Immature natural killer cell (primary cell): ENCODE data around the gene USP48. TPM values are rescaled to one million over a fixed set of nuclear protein-coding genes. Genes with fewer than 3 reads are reported as not detected.
"Not testable (repeated sequence)": the region's sequence is repeated elsewhere in the genome, so short reads cannot be mapped to it uniquely, and the experiment has no call there.

ENCODE experiments used
- DNase-seq, 3 donors: peaks; one replicate each; pipeline ENCODE4 v3.0.0; 2022; ENCODE audit warnings: mixed read lengths in 1 of 3
- H3K27ac Mint-ChIP-seq, 6 donors: one replicate each; pipeline ENCODE4 v1.8.0; 2020; ENCODE audit warnings: mixed read lengths in 6 of 6, mild to moderate bottlenecking in 5 of 6, inconsistent platforms in 4 of 6, moderate library complexity in 3 of 6
- H3K27me3 Mint-ChIP-seq, 3 donors: one replicate each; pipeline ENCODE4 v1.8.0; 2020 to 2021; ENCODE audit warnings: low read depth in 3 of 3, mild to moderate bottlenecking in 3 of 3, mixed read lengths in 3 of 3, moderate library complexity in 3 of 3, inconsistent platforms in 1 of 3
- H3K36me3 Mint-ChIP-seq, 3 donors: one replicate each; pipeline ENCODE4 v1.8.0; 2020; ENCODE audit warnings: mixed read lengths in 3 of 3, inconsistent platforms in 2 of 3, mild to moderate bottlenecking in 2 of 3
- H3K4me1 Mint-ChIP-seq, 2 donors: one replicate each; pipeline ENCODE4 v1.8.0; 2020; ENCODE audit warnings: inconsistent platforms in 2 of 2, mild to moderate bottlenecking in 2 of 2, mixed read lengths in 2 of 2, moderate library complexity in 1 of 2
- H3K4me3 Mint-ChIP-seq, 5 donors: one replicate each; pipeline ENCODE4 v1.8.0; 2020; ENCODE audit warnings: mild to moderate bottlenecking in 5 of 5, mixed read lengths in 5 of 5, inconsistent platforms in 3 of 5, moderate library complexity in 3 of 5
- H3K9me3 Mint-ChIP-seq, 6 donors: one replicate each; pipeline ENCODE4 v1.8.0; 2020; ENCODE audit warnings: mild to moderate bottlenecking in 6 of 6, mixed read lengths in 6 of 6, inconsistent platforms in 4 of 6, moderate library complexity in 3 of 6
- polyA plus RNA-seq, 3 donors: library from polyadenylated mRNA; unstranded; fragments of 300-500 nt; fragmentation: Illumina TruSeq; gene quantifications; one replicate each; pipeline ENCODE4 v1.2.3, GENCODE V29; 2021

Gene USP48
- polyA plus RNA-seq, result 10 to 100 TPM; 24.9 to 31.8 (median 26.3) TPM

- Mint-ChIP-seq H3K27me3 (peaks cover 11 to 20% (median 16%) of the 10 kb centered on the region in 3 donors), H3K36me3 (no peaks in the 10 kb centered on the region), H3K4me1 (peaks cover 32 to 39% of the 10 kb centered on the region in 2 donors), H3K9me3 (no peaks in the 10 kb centered on the region), H3K27ac (peak within 1 kb of the TSS; percentile 100), H3K4me3 (peak within 1 kb of the TSS; percentile 94 to 99 (median 99))
- DNase-seq, result peak; percentile 97 to 98 (median 98)
These were observed at the start of gene USP48 for GRCh38 chr1:21782868-21783678. Gene USP48, minus strand, starts transcription at chr1:21783149. Its CDS starts 192 bp downstream, at chr1:21782957.

- Mint-ChIP-seq H3K27ac (no peak overlapping the region), H3K36me3 (peaks cover 0 to 5% (median 4%) of the 10 kb centered on the region in 3 donors), H3K27me3 (peaks cover 0 to 1% (median 0%) of the 10 kb centered on the region in 3 donors), H3K4me1 (no peaks in the 10 kb centered on the region), H3K4me3 (no peak overlapping the region), H3K9me3 (peaks cover 0 to 11% (median 0%) of the 10 kb centered on the region in 6 donors)
- no peak for DNase-seq
These were observed 48.6 kb upstream of the USP48 start for GRCh38 chr1:21831454-21831970.

- DNase-seq, result no peak
- Mint-ChIP-seq H3K4me1 (no peaks in the 10 kb centered on the region), H3K36me3 (peaks cover 0 to 5% (median 4%) of the 10 kb centered on the region in 3 donors), H3K9me3 (peaks cover 0 to 11% (median 0%) of the 10 kb centered on the region in 6 donors), H3K4me3 (no peak overlapping the region), H3K27ac (no peak overlapping the region), H3K27me3 (peaks cover 0 to 2% (median 1%) of the 10 kb centered on the region in 3 donors)
These were observed 48.0 kb upstream of the USP48 start for GRCh38 chr1:21830792-21831453.

- H3K27ac Mint-ChIP-seq, result no peak overlapping the region
- peaks cover 0 to 3% (median 1%) of the 10 kb centered on the region in 3 donors for H3K27me3 Mint-ChIP-seq
- H3K4me3 Mint-ChIP-seq, result no peak overlapping the region
- H3K36me3 Mint-ChIP-seq, result no peaks in the 10 kb centered on the region
- peaks cover 0 to 6% (median 0%) of the 10 kb centered on the region in 6 donors for H3K9me3 Mint-ChIP-seq
- no peaks in the 10 kb centered on the region for H3K4me1 Mint-ChIP-seq
- DNase-seq, result no peak
These were observed 46.3 kb upstream of the USP48 start for GRCh38 chr1:21829294-21829693.

DNA sequence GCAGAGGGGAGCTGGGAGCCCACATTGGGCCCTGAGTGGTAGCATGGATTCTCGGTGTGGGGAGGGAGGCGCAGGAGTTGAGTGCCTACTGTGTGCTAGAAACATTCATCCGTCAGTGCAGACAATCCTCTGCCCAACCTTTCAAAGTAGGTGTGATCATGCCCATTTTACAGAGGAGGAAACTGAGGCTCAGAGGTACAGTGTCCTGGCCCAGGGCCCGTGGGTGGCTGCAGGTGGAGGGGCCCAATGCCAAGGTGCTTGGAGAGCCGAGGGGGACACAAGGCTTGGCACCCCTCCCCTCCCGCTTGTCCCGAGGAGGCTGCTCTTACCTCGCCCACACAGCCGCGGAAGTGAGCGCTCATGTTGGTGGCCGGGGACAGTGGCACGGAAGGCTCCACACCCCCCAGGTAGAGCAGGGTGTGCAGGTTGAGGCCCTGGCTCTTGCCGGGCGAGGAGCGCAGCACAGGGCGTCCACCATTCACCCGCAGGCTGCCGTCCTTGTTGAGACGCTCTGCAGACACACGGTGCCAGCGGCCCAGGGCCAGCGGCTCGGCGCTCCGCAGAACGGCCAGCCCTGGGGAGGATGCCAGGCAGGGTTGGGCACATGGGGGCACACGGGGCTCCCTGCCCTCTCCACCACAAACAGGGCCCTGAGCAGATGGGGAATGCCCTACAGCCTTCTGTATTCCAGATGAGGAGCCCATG, 45.7 kb upstream of the USP48 start:
- H3K4me3 Mint-ChIP-seq, result no peak overlapping the region
- DNase-seq, result no peak
- no peak overlapping the region for H3K27ac Mint-ChIP-seq
- peaks cover 0 to 5% (median 1%) of the 10 kb centered on the region in 3 donors for H3K27me3 Mint-ChIP-seq
- peaks cover 0 to 2% (median 0%) of the 10 kb centered on the region in 6 donors for H3K9me3 Mint-ChIP-seq
- no peaks in the 10 kb centered on the region for H3K36me3 Mint-ChIP-seq
- no peaks in the 10 kb centered on the region for H3K4me1 Mint-ChIP-seq

GRCh38 chr1:21828075-21828474, 45.1 kb upstream of the USP48 start:
- H3K27me3 Mint-ChIP-seq, result peaks cover 0 to 6% (median 1%) of the 10 kb centered on the region in 3 donors
- peaks cover 0 to 2% (median 0%) of the 10 kb centered on the region in 6 donors for H3K9me3 Mint-ChIP-seq
- DNase-seq, result no peak
- H3K4me3 Mint-ChIP-seq, result no peak overlapping the region
- H3K27ac Mint-ChIP-seq, result no peak overlapping the region
- no peaks in the 10 kb centered on the region for H3K36me3 Mint-ChIP-seq
- H3K4me1 Mint-ChIP-seq, result no peaks in the 10 kb centered on the region

DNA sequence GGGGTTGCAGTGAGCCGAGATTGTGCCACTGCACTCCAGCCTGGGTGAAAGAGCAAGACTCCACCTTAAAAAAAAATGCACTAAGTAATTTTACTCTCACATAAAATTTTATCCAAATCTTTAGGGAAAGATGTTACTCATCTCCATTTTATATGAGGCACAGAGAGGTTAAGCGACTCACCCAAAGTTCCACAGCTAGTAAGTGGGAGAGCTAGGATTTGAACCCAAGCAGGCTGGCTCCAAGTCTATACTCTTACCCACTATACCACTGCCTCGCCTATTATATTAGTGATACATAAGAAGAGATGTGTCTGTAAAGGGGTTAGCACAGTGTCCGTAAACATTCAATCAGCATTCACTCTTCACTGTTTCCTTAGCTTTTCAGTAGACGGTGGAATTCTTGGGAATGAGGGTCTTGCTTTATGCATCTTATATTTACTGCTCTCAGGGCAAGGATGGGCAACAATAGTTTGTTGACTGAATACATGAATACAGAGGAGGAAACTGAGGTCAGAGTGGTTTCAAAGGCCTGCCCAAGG, 44.3 kb upstream of the USP48 start:
- Mint-ChIP-seq H3K27me3 (peaks cover 0 to 6% (median 1%) of the 10 kb centered on the region in 3 donors), H3K9me3 (no peaks in the 10 kb centered on the region), H3K4me1 (no peaks in the 10 kb centered on the region), H3K4me3 (no peak overlapping the region), H3K27ac (no peak overlapping the region), H3K36me3 (no peaks in the 10 kb centered on the region)
- DNase-seq, result no peak

- not testable (repeated sequence) for H3K36me3 Mint-ChIP-seq, H3K4me3 Mint-ChIP-seq, DNase-seq, H3K9me3 Mint-ChIP-seq, H3K4me1 Mint-ChIP-seq, H3K27ac Mint-ChIP-seq, H3K27me3 Mint-ChIP-seq
These were observed 43.7 kb upstream of the USP48 start for GRCh38 chr1:21826694-21827093.

GRCh38 chr1:21825393-21825792, 42.4 kb upstream of the USP48 start:
- Mint-ChIP-seq H3K27me3 (peaks cover 0 to 6% (median 0%) of the 10 kb centered on the region in 3 donors), H3K9me3 (no peaks in the 10 kb centered on the region), H3K4me3 (no peak overlapping the region), H3K27ac (no peak overlapping the region), H3K4me1 (no peaks in the 10 kb centered on the region), H3K36me3 (no peaks in the 10 kb centered on the region)
- no peak for DNase-seq

DNA sequence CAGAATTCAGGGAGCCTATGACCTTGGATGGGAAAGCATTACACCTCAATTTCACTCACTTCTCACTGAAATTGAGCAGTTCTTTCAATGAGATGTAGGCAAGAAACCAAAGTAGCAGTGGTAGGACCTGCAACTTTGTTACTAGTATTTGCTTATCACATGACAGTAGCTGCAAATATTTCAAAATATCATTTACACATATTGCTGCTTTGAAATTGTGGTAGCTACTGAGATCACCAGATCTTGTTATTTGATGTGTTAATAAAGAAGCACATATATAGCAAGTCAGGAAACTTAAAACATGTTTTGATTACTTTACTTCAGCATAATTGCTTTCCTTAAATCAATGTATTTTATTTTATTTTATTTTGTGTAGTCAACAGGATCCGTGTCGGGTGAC, 42.0 kb upstream of the USP48 start:
- Mint-ChIP-seq H3K4me3 (no peak overlapping the region), H3K4me1 (no peaks in the 10 kb centered on the region), H3K27ac (no peak overlapping the region), H3K27me3 (peaks cover 0 to 6% (median 0%) of the 10 kb centered on the region in 3 donors), H3K36me3 (no peaks in the 10 kb centered on the region), H3K9me3 (no peaks in the 10 kb centered on the region)
- no peak for DNase-seq

- Mint-ChIP-seq H3K27me3 (peaks cover 0 to 6% (median 0%) of the 10 kb centered on the region in 3 donors), H3K36me3 (no peaks in the 10 kb centered on the region), H3K27ac (no peak overlapping the region), H3K9me3 (no peaks in the 10 kb centered on the region), H3K4me3 (peak overlapping the region in 1 of 5 donors; percentile 30), H3K4me1 (no peaks in the 10 kb centered on the region)
- no peak for DNase-seq
These were observed 41.2 kb upstream of the USP48 start for GRCh38 chr1:21823980-21824702.

- peak overlapping the region in 2 of 5 donors; percentile 27 to 30 for H3K4me3 Mint-ChIP-seq
- H3K36me3 Mint-ChIP-seq, result no peaks in the 10 kb centered on the region
- peaks cover 2 to 5% of the 10 kb centered on the region in 2 donors for H3K4me1 Mint-ChIP-seq
- H3K27ac Mint-ChIP-seq, result no peak overlapping the region
- peaks cover 0 to 6% (median 2%) of the 10 kb centered on the region in 3 donors for H3K27me3 Mint-ChIP-seq
- H3K9me3 Mint-ChIP-seq, result no peaks in the 10 kb centered on the region
- DNase-seq, result no peak
These were observed 40.4 kb upstream of the USP48 start for GRCh38 chr1:21823206-21823979.
